HUES6 (cell line): ENCODE data around the gene GATA5.

Source experiments
- H3K27ac ChIP-seq: 2 replicates; pipeline ENCODE4 v1.7.0; 2013; ENCODE audit warnings: low read depth, mild to moderate bottlenecking, low read length, inconsistent platforms
- H3K27me3 ChIP-seq: 2 replicates; pipeline ENCODE4 v1.6.1; 2013; ENCODE audit warnings: low read length; ENCODE audit not compliant: control insufficient read depth, insufficient read depth
- H3K36me3 ChIP-seq: 2 replicates; pipeline ENCODE4 v1.6.1; 2013; ENCODE audit warnings: low read length; ENCODE audit not compliant: control insufficient read depth, insufficient read depth
- H3K4me1 ChIP-seq: 2 replicates; pipeline ENCODE4 v1.6.1; 2013; ENCODE audit warnings: low read length; ENCODE audit not compliant: control insufficient read depth, insufficient read depth
- H3K4me3 ChIP-seq: 2 replicates; pipeline ENCODE4 v1.5.1; 2013; ENCODE audit warnings: low read depth, low read length
- H3K9ac ChIP-seq: one replicate; pipeline ENCODE4 v1.6.1; 2013; ENCODE audit warnings: mild to moderate bottlenecking, low read length
- H3K9me3 ChIP-seq: 2 replicates; pipeline ENCODE4 v1.6.1; 2013; ENCODE audit warnings: low read depth, low read length; ENCODE audit not compliant: control insufficient read depth, insufficient read depth

Gene GATA5

GRCh38 chr20:62420846-62421715 lies 54.7 kb downstream of the GATA5 start:
- Histone ChIP-seq H3K4me3 (no peak overlapping the region), H3K9ac (no peak overlapping the region), H3K36me3 (no peaks in the 10 kb centered on the region), H3K4me1 (peaks cover 5% of the 10 kb centered on the region; the same call in 1 of the 2 replicates), H3K27ac (no peak overlapping the region), H3K27me3 (no peaks in the 10 kb centered on the region), H3K9me3 (no peaks in the 10 kb centered on the region; the same call in 1 of the 2 replicates)

DNA sequence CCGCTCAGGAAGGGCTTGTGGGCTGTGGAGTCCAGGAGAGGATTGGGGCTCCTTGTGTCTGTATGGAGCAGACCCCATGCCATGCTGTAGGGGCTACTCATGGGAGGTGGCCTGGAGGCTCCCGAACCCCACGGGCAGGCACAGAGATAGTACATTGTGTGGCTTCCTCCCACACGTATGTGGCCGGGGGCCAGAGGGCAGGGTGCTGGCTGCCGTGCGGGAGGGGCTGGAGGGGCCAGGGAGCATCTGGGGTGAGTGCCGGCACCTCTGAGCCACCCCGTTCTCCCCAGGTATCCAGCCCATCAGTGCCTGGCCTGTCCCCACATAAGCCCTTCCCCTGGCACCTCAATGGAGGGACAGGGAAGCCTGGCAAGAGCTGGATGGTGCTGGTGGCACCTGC lies 56.0 kb downstream of the GATA5 start:
- H3K9ac ChIP-seq, result no peak overlapping the region
- H3K4me1 ChIP-seq, result peaks cover 5% of the 10 kb centered on the region; the same call in 1 of the 2 replicates
- no peaks in the 10 kb centered on the region for H3K27me3 ChIP-seq

DNA sequence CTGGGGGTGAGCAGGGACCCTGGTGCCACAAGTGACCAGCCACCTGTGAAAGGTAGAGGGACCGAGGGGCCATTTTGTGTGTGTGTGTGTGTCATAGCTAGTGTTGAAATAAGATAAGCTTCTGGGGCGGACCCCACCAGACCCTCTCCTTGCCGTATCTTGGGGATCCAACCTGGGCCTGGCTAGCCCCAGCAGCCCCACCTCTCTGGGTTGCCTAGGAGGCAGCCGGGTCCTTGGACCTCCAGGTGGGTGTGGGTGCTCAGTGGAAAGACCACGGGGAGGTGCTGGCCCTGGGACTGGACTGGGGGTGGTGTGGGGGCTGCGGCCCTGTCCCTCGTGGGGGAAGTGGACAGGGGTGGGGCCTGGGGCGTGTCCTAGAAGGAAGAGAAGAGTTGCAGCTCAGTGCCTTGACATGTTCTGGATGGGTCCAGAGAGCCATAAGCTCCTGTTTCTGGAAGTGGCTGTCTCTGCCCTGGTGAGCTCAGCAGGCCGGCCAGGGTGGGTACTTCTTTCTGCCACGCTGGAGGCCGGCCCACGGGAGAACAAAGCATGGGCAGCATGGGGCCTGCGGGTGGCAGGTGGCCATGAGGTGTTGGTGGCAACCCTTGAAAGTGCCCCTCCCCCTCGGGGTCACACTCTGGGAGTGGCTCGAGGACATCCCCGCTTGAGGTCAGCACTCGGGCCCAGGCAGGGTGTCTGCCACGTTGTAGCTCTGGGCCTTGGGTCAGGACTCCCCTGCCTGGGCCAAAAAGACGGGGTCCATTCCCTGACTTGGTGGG lies 56.9 kb downstream of the GATA5 start:
- Histone ChIP-seq H3K27me3 (no peaks in the 10 kb centered on the region), H3K36me3 (no peaks in the 10 kb centered on the region), H3K27ac (no peak overlapping the region), H3K4me3 (no peak overlapping the region), H3K4me1 (no peaks in the 10 kb centered on the region), H3K9me3 (no peaks in the 10 kb centered on the region; the same call in 1 of the 2 replicates), H3K9ac (no peak overlapping the region)

More for the DNA sequence above, 56.0 kb downstream of the GATA5 start:
- Histone ChIP-seq H3K4me3 (no peak overlapping the region), H3K9me3 (no peaks in the 10 kb centered on the region; the same call in 1 of the 2 replicates), H3K27ac (no peak overlapping the region), H3K36me3 (no peaks in the 10 kb centered on the region)

DNA sequence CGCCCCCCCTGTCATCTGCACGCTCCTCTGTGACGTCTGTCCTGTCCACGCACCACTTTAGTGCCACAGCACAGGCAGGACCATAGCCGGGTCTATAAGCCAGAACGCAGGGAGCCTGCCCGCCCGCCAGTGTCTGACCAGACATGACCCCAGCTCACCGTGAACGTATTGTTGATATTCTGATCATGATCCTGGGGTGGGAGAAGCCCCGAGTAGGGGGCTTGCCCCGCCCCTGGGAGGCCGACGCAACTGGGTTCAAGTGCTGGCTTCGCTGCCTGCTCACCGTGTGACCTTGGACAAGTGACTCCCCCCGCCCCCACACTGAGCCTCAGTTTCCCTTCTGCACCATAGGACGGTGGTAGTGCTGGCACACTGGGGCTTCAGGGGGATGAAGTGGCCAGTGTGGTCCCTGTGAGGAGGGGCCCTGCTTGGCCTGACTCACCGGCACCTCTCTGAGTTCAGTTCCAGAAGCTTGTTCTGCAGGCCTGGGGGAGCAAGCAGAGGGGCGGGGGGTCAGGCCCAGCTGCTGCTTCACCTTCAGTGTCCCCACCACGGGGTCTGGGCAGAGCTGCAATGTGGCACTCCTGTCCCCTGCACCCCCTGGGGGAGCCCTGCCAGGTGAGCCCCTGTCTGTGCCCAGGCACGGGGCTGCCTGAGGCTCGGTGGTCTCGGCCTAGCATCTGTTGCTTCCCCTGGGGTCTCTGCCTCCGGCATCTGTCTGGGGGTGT lies 57.6 kb downstream of the GATA5 start:
- H3K27ac ChIP-seq, result no peak overlapping the region
- H3K36me3 ChIP-seq, result no peaks in the 10 kb centered on the region
- no peaks in the 10 kb centered on the region; the same call in 1 of the 2 replicates for H3K9me3 ChIP-seq
- no peak overlapping the region for H3K9ac ChIP-seq
- no peak overlapping the region for H3K4me3 ChIP-seq
- no peaks in the 10 kb centered on the region for H3K4me1 ChIP-seq
- no peaks in the 10 kb centered on the region for H3K27me3 ChIP-seq

- no peak overlapping the region for H3K27ac ChIP-seq
- H3K36me3 ChIP-seq, result no peaks in the 10 kb centered on the region
- no peaks in the 10 kb centered on the region; the same call in 1 of the 2 replicates for H3K9me3 ChIP-seq
- H3K4me3 ChIP-seq, result no peak overlapping the region
- H3K9ac ChIP-seq, result no peak overlapping the region
- H3K27me3 ChIP-seq, result no peaks in the 10 kb centered on the region
- peaks cover 4% of the 10 kb centered on the region for H3K4me1 ChIP-seq
These were observed 58.9 kb downstream of the GATA5 start for GRCh38 chr20:62416651-62417637.

DNA sequence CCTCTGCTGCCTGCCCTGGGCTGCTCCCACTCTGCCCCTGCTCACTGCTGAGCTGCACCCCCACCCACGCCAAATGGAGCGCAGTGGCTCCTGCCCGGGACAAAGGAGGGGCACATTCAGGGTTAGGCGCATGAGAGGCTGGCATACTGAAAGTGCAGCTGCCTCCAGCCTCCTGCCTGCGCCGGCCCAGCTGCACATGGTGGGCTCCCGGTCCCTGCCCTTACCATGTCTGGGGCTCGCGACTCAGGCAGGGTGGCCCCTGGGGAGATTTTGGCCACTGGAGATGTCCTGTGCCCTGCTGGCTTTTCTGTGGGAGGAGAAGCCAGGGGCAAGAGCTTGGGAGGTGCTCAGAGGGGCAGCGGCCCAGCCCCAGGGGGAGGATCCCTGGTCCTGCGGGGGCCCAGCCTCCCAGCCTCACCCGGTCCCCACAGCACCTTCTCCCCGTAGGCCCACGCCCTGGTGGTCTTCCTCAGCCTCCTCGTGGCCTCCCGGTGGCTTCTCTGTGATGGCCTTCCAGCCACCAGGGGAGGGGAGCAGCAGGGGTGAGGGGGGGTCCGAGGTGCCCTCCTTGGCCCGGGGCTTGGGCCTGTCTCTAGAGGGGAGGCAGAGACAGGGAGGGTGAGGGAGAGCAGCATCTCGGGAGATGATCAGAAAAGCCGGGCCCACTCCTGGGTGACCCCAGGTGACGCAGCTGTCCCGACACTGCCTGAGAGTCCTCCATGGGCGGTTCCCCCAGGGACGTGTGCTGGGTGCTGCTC lies 60.3 kb downstream of the GATA5 start:
- Histone ChIP-seq H3K27me3 (no peaks in the 10 kb centered on the region), H3K27ac (no peak overlapping the region), H3K4me1 (peaks cover 6% of the 10 kb centered on the region), H3K9ac (no peak overlapping the region), H3K4me3 (no peak overlapping the region), H3K36me3 (no peaks in the 10 kb centered on the region), H3K9me3 (no peaks in the 10 kb centered on the region)

DNA sequence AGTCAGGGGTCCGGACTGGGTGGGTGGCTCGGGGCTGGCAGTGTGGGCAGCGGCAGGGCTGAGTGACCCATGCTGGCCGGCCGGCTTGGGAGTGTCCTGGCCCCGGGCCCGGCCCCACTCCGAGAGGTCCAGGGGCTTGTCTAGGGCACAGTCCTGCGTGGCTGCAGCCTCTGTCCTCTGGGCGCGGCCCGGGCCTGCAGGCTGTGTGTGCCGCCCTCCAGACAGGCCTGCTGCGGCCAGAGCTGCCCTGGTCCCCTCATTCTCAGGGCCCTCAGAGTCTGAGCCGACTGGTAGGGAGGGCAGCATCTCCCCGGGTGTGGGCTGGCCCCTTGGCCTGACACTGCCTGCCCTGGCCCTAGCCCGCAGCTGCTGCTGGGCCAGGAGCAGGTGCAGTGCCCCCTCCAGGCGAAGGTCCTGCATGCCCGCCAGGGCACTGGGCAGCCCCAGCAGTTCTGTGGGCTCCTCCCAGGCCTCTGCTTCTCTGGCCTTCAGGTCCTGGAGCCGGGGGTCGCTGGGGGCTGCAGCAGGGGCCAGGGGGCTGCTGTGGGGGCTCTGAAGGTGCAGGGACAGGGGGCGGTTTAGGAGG lies 61.8 kb downstream of the GATA5 start:
- peaks cover 14% of the 10 kb centered on the region for H3K4me1 ChIP-seq
- H3K9ac ChIP-seq, result no peak overlapping the region
- H3K36me3 ChIP-seq, result no peaks in the 10 kb centered on the region
- H3K27ac ChIP-seq, result no peak overlapping the region
- H3K27me3 ChIP-seq, result peaks cover 11% of the 10 kb centered on the region; the same call in 1 of the 2 replicates
- H3K9me3 ChIP-seq, result no peaks in the 10 kb centered on the region
- H3K4me3 ChIP-seq, result no peak overlapping the region
